ENCODE data around the gene MYLK.

MYLK gene

DNA sequence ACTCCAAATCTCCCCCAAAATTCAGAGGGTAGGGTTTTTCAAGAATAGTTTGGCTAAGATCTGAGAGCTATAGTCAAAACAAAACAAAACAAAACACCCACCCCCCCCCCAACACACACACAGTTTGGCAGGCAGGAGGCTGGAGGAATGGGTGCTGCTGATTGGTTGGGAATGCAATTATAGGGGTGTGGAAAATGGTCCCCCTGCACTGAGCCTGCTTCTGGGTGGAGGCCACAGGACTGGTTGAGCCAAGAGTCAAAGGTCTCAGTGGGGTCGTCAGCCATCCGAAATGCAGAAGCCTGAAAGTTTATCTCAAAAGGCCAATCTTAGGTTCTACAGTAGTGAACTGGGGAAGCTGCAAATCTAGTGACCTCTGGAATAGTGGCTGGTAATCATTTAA is 296.7 kb downstream of the MYLK start:
- no peak for DNase-seq (ENCODE audit: low read depth)

DNA sequence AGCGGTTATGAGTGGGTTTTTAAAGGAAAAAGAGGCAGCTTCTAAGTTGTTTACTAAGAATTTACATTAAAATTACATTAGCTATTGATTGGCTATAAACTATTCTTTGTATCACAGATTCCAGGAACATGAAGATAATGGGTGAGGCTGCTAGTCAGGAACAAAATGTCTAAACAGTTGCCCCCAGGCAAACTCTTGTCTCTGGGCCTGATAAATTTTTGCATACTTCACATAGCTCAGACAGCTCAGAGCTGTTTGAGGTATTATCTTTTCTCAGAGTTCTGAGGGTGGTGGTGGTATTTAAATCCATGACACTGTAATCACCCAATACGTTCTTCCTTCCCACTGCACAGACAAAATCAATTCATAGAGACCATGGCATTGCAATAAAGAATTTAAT is 297.2 kb downstream of the MYLK start:
- DNase-seq (ENCODE audit: low read depth): peak; percentile 70

DNA sequence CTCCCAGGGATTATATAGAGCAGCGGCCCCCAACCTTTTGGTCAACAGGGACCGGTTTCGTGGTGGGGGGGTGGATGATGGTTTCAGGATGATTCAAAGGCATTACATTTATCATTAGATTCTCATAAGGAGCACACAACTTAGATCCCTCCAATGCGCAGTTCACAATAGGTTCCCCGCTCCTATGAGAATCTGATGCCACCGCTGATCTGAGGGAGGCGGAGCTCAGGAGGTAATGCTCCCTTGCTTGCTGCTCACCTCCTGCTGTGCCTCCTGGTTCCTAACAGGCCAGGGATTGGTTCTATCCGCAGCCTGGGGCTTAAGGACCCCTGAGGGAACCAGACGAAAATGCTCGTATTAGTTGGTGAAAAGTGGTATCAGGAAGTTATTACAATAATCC is 298.0 kb downstream of the MYLK start:
- DNase-seq (ENCODE audit: low read depth): peak; percentile 80

DNA sequence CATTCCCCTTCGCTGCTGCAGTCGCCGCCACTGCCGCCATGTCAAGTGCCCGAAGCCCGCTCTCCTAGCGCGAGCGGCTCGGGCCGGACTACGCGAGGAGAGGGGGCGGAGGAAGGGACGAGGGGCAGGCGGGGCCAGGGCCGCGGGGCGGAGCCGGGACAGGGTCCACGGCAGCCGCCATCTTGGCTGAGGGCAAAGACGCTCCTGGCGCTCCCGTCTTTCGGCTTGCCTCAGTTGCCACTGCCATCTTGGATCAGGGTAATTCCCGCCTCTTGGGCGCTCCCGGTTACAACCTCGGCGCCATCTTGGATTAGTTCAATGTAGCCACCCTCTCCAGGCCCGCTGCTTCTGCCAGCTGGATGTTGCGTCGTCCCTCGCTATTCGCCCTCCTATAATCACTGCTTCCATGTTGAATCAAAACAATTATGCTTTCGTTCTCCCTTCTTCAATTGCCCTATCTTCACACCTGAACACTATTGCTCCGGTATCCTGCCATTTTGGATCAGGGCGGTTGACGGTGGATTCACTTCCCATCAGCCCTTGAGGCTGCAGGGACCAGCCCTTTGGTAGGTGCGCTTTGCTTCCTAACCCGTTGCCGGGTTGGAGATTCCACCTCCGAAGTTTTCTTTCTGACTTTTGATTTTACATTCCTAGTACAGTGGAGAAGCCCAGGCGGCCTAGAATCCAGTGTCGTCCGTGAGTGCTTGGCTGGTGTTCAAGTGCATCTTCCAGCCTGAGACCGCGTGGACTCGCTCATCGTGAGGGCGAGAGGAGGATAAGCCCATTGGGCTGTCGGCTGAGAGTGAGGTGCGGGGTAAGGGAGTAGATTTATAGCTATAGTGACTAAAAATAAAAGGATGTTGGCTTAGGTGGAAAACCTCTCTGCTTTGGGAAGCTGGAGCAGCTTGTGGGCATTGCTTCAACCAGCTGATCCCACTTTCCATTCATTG is 298.9 kb downstream of the MYLK start, which contains the start of gene HACD2:
Gene HACD2, minus strand, starts transcription at position 66 of the 950 bp plus-strand sequence. Its CDS starts 26 bp downstream, at position 40.
- peak; percentile 98 for DNase-seq (ENCODE audit: low read depth)

GRCh38 chr3:123584284-123584987 is 299.7 kb downstream of the MYLK start:
- no peak for DNase-seq (ENCODE audit: low read depth)

GRCh38 chr3:123583561-123583960 is 300.6 kb downstream of the MYLK start:
- no peak for DNase-seq (ENCODE audit: low read depth)

DNA sequence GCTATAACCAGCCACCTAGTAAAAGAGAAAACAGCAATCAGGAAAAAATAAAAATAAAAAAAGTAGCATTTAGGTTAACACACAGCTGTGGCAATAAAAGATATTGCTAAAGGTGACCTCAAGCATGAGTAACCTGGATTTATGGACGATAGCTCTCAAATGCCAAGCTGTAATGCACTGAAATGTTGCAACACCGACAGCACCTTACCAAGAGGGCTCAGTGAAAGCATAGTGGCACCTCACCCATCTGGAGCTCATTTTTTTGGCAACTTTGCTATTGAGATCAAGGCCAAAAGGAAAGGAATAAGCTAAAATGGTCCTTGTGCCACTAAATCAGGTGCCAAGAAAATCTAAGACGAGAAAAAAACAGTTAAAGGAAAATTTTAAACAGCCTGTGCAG is 301.8 kb downstream of the MYLK start:
- DNase-seq (ENCODE audit: low read depth): peak; percentile 17

DNA sequence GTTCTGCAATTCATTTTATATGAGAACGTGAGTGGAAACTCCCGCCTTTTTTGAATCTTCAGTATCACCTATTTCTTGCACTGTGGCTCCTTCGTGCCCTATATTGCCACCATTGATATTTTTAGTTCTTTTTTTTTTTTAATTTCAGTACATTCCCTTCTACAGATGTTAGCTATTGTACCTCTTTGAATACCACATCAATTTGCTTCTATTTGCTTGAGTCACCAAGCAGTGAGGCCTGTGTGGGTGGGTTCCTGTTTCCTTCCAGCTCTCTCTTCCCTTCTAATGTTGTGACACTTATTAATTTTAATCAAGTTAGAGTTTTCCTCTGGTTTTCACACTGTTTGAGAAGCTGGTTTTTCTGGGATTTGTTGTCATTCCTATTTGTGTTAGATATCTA is 308.0 kb downstream of the MYLK start:
- peak; percentile 24 for DNase-seq (ENCODE audit: low read depth)

DNA sequence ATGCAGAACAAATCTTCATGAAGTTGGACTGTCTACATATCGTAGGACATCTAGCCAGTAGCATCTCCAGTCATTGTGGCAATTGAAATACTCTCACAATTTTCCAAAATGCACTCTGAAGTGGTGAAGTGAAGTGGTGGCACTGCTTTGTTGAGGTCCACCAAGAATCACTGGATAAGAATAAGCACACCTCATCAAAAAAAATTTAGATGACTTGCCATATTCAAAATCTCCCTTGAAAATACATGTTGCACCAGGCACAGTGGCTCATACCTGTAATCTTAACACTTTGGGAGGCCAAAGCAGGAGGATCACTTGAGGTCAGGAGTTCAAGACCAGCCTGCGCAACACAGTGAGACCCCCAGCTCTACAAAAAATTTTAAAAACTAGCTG is 312.2 kb downstream of the MYLK start:
- no peak for DNase-seq (ENCODE audit: low read depth)

DNA sequence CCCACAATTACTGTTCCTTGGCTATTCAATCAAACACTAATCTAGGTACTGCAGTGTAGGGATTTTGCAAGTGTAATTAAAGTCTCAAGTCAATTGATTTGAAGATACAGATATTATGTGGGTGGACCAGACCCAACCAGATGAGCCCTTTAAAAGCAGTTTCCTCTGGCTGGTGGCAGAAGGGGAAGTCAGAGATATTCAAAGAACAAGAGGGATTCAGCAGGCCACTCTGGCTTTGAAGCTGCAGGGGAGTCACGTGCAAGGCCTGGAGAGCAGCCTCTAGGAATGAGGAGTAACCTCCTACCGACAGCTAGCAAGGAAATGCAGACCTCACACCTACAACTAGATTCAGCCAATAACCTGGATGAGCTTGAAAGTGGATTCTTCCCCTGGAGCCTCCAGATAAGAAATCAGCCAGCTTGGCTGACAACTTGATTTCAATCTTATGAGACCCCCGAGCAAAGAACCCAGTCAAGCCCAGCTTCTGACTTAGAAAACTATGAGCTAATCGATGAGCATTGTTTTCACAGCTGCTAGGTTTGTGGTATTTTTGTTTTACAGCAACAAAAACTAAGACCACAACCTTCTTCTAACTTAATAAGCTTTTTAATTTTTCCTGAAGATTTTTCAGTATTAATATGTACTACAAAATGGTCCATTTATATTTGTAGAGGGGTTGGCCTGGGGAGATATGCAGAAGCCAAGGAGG is 312.7 kb downstream of the MYLK start:
- DNase-seq (ENCODE audit: low read depth): no peak

DNA sequence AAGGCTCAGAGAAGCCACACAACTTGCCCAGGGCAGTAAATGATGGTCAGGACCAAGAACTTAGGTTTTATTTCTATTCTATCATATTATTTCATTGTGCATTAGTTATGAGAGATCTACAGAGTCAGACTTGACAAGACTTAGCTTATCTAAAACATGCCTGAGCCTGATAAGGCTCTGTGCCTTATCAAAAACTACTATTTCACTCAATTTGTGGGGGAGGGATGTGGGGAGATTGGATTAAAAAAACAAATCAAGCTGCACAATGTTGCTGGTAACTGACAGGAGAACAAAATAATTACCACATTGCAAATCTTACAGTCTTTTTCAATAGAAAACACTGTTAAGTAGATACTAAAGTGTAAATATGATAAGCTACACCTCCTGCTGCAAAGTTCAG is 315.3 kb downstream of the MYLK start:
- no peak for DNase-seq (ENCODE audit: low read depth)

GRCh38 chr3:123568034-123568433 is 316.1 kb downstream of the MYLK start:
- DNase-seq (ENCODE audit: low read depth): no peak

DNA sequence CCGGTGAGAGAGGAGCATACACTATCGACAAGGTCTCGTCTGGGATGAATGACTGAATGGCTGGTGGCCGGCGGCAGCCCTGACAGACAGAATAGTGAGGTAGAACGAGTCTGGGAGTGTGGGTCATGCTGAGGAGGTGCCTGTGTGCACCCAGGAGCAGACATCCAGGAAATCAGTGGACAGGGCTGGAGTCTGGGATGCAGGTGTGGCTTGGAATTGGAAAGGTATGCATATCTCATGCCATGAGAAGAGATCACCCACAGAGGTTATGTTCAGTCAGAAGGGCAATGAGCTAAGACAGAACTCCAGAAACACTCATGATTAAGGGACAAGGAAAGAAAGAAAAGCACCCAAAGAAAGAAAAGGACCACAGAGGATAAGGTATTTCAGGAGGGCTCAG is 320.1 kb downstream of the MYLK start:
- no peak for DNase-seq (ENCODE audit: low read depth)

GRCh38 chr3:123562547-123562946 is 321.6 kb downstream of the MYLK start:
- DNase-seq (ENCODE audit: low read depth): peak; percentile 33

DNA sequence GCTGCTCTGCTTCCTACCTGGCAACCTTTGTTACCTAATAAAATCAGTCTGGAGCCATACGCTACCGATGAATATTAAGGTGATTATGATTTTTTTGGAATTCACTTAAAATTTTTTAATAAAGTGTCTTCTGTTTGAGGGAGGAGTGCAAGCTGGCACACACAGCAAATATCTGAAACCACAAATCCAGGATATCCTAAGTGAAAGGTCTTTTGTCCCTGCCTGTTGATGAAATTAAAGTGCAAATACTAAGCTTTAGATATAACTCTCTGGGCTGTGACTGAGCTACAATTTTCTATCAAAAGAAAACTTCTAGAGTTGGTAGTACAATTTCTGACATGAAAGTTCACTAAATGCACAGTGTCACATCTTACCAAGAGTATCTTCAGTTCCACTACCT is 322.9 kb downstream of the MYLK start:
- DNase-seq (ENCODE audit: low read depth): no peak
